ENCODE measurements around the gene ARHGAP4.
A peak's percentile ranks its signal among the peaks of the same experiment; 100 is the strongest.

GRCh38 chrX:153922932-153923857, 2.9 kb downstream of the ARHGAP4 start:
- TF ChIP-seq CTCF (IDR thresholded peaks at IDR 0.05): peak; percentile 36 to 64 (median 47)
- no peak for TF ChIP-seq POLR2A (IDR thresholded peaks at IDR 0.05)

Measured in heart left ventricle (tissue), 13 donors.